LNCaP clone FGC (cell line): Measurements from ENCODE around the gene PLA2R1.

Experiments used
- DNase-seq: peaks from one replicate; pipeline ENCODE4 v3.0.0-alpha.2; 2011; ENCODE audit warnings: low read depth
- H3K4me3 ChIP-seq: 2 replicates; pipeline ENCODE4 v1.5.1; 2011; ENCODE audit warnings: mild to moderate bottlenecking, low read depth, low read length, control low read depth
- CTCF ChIP-seq: IDR thresholded peaks from 2 replicates; pipeline ENCODE4 v1.5.1; 2012; ENCODE audit warnings: mild to moderate bottlenecking; ENCODE audit not compliant: control insufficient read depth, insufficient read depth; ENCODE audit errors: extremely low read depth

PLA2R1 gene

GRCh38 chr2:160019374-160020090, 42.9 kb downstream of the PLA2R1 start:
- no peak for DNase-seq
- no peak overlapping the region for H3K4me3 ChIP-seq
- no peak for TF ChIP-seq CTCF

- DNase-seq: no peak
- TF ChIP-seq CTCF: no peak
- H3K4me3 ChIP-seq: no peak overlapping the region
Observed at GRCh38 chr2:160015746-160016145, 46.7 kb downstream of the PLA2R1 start.

GRCh38 chr2:160014227-160014626, 48.2 kb downstream of the PLA2R1 start:
- DNase-seq: no peak
- H3K4me3 ChIP-seq: no peak overlapping the region
- TF ChIP-seq CTCF: no peak

- H3K4me3 ChIP-seq: no peak overlapping the region
- DNase-seq: no peak
- TF ChIP-seq CTCF: no peak
Observed at GRCh38 chr2:160010361-160011145, 51.9 kb downstream of the PLA2R1 start.

- no peak for DNase-seq
- no peak overlapping the region for H3K4me3 ChIP-seq
- TF ChIP-seq CTCF: no peak
Observed at GRCh38 chr2:160007111-160007510, 55.3 kb downstream of the PLA2R1 start.

- DNase-seq: no peak
- TF ChIP-seq CTCF: no peak
- H3K4me3 ChIP-seq: no peak overlapping the region
Observed at GRCh38 chr2:160006475-160006874, 55.9 kb downstream of the PLA2R1 start.
